CD8-positive, alpha-beta memory T cell (primary cell): ENCODE results near the gene DLG3. TPM values are rescaled to one million over a fixed set of nuclear protein-coding genes. Genes with fewer than 3 reads are reported as not detected.
A peak's percentile ranks its signal among the peaks of the same experiment; 100 is the strongest.

Experiments
- CTCF ChIA-PET: fragments of 350-600 bp; sonication (Branson Sonifier 250); formaldehyde crosslinking; loops from one replicate; lab custom pipeline; 2021; ENCODE audit warnings: antibody characterized with exemption; lab: Charles Lee
- POLR2A ChIA-PET: fragments of 350-600 bp; sonication (Branson Sonifier 250); formaldehyde crosslinking; loops from one replicate; lab custom pipeline; 2021; ENCODE audit warnings: antibody characterized with exemption; lab: Charles Lee
- DNase-seq, 5 donors: peaks; one replicate each; pipeline versions ENCODE4 v3.0.0 to v3.0.0-alpha.2; 2020 to 2022; ENCODE audit warnings: mixed read lengths in 1 of 5
- H3K27ac ChIP-seq: one replicate; pipeline ENCODE4 v1.7.0; 2013; ENCODE audit warnings: low read depth, mild to moderate bottlenecking, low read length, moderate library complexity
- H3K27me3 ChIP-seq: 2 replicates; pipeline ENCODE4 v1.7.0; 2013; ENCODE audit warnings: low read length, mild to moderate bottlenecking; ENCODE audit not compliant: insufficient read depth, poor library complexity, severe bottlenecking
- H3K36me3 ChIP-seq: 2 replicates; pipeline ENCODE4 v1.7.0; 2013; ENCODE audit warnings: mild to moderate bottlenecking, low read length, moderate library complexity; ENCODE audit not compliant: insufficient read depth
- H3K4me1 ChIP-seq: 2 replicates; pipeline ENCODE4 v1.7.0; 2013; ENCODE audit warnings: mild to moderate bottlenecking, low read length, moderate library complexity; ENCODE audit not compliant: insufficient read depth
- H3K4me3 ChIP-seq: 2 replicates; pipeline ENCODE4 v1.7.0; 2013; ENCODE audit warnings: mild to moderate bottlenecking, low read length
- H3K9me3 ChIP-seq: 2 replicates; pipeline ENCODE4 v1.7.0; 2013; ENCODE audit warnings: mild to moderate bottlenecking, low read length
- H3K27ac Mint-ChIP-seq, 8 donors: one replicate each; pipeline ENCODE4 v1.8.0; 2020 to 2021; ENCODE audit warnings: mixed read lengths in 8 of 8, mild to moderate bottlenecking in 6 of 8, inconsistent platforms in 3 of 8, moderate library complexity in 3 of 8
- H3K27me3 Mint-ChIP-seq, 2 donors: one replicate each; pipeline ENCODE4 v1.8.0; 2020 to 2021; ENCODE audit warnings: mixed read lengths in 2 of 2, mild to moderate bottlenecking in 1 of 2, moderate library complexity in 1 of 2
- H3K36me3 Mint-ChIP-seq, 3 donors: one replicate each; pipeline ENCODE4 v1.8.0; 2020 to 2021; ENCODE audit warnings: mixed read lengths in 3 of 3, inconsistent platforms in 1 of 3, mild to moderate bottlenecking in 1 of 3
- H3K4me1 Mint-ChIP-seq, 3 donors: one replicate each; pipeline ENCODE4 v1.8.0; 2020 to 2021; ENCODE audit warnings: mixed read lengths in 3 of 3, inconsistent platforms in 1 of 3, mild to moderate bottlenecking in 1 of 3
- H3K4me3 Mint-ChIP-seq, 7 donors: one replicate each; pipeline ENCODE4 v1.8.0; 2020 to 2021; ENCODE audit warnings: mixed read lengths in 7 of 7, mild to moderate bottlenecking in 6 of 7, moderate library complexity in 4 of 7, inconsistent platforms in 2 of 7
- H3K9me3 Mint-ChIP-seq, 5 donors: one replicate each; pipeline ENCODE4 v1.8.0; 2020 to 2022; ENCODE audit warnings: mixed read lengths in 5 of 5, mild to moderate bottlenecking in 3 of 5, moderate library complexity in 2 of 5, inconsistent platforms in 1 of 5
- polyA plus RNA-seq: library from polyadenylated mRNA; unstranded; fragments of 300-500 nt; fragmentation: Illumina TruSeq; gene quantifications from one replicate; pipeline ENCODE4 v1.2.3, GENCODE V29; 2021
- total RNA-seq, 2 experiments: library from RNA; stranded (reverse); gene quantifications; one replicate each; pipeline ENCODE4 v1.2.3, GENCODE V29; 2021

Gene DLG3
- total and polyA plus RNA-seq, 3 experiments from 2014 or later = 13.5 to 30.4 (median 28.1) TPM

DNA sequence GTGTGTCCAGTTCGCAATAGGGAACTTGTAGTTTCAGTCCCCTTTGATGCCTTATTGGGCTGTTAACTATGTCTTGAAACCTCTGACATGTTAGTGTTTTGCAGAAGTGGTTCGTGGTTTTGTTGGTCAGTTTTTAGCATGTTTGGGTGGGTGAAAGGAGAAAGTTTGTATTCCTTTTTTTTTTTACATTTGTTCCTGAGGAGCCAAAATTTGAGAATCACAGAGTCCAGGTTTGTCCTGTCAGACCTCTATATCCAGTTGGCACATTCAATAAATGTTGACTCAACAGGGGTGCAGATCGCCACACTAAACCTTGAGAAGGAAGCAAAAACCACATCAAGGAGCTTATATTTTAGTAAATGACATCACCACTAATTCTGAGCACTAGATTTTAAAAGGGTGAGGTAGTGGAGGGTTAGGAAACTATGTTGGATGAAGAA lies 26.2 kb downstream of the DLG3 start:
- Mint-ChIP-seq H3K4me1 (peaks cover 14 to 39% (median 16%) of the 10 kb centered on the region in 3 donors), H3K36me3 (peaks cover 0 to 31% (median 4%) of the 10 kb centered on the region in 3 donors), H3K4me3 (peak overlapping the region in 1 of 7 donors; percentile 7), H3K27me3 (peaks cover 0 to 7% of the 10 kb centered on the region in 2 donors), H3K9me3 (no peaks in the 10 kb centered on the region), H3K27ac (peak overlapping the region in 2 of 8 donors; percentile 5 to 14)
- ChIA-PET POLR2A (interaction anchor here (0.6 kb wide), 1 partner anchor 43 kb away, joined by 3 read pairs; no protein-coding TSS in a partner anchor), CTCF (no interaction called here)
- Histone ChIP-seq H3K27ac (no peak overlapping the region), H3K27me3 (no peaks in the 10 kb centered on the region), H3K36me3 (no peaks in the 10 kb centered on the region), H3K4me1 (peaks cover 6% of the 10 kb centered on the region), H3K9me3 (no peaks in the 10 kb centered on the region), H3K4me3 (no peak overlapping the region)
- no peak for DNase-seq

DNA sequence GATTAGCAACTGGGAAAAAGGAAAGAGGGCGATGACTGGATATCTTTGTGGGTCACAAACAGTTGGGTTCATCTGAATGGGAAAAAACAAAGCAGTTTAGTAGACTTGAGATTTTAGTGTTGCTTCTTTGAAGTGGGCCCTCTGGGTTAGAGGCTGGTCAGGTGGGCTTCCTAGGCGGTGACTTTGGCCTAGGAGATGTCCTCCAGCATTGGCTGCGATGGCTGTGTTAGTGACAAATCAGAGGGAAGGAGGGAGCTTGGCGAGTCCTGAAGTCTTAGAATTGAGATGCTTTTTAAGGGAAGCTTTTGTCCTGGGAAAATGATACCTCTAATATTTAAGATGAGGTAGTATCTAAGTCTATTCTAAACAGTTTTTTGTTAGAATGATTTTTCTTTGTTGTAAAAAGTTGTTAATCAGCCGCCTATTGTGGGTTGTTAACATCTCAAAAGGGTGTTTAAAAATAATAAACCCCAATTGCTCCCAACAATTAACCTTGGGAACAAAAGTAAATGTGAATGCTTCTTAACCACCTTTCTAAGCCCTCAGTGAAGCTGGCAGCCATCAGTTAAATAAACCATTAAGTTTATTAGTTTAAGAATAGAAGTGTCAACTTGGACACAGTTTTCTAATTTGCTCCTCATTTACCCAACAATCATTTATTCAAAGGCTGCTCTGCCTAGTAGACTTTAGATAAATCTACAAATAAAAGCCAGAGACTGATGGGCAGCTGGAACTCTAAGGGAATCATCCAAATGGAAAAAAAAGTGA lies 31.7 kb downstream of the DLG3 start:
- no peaks in the 10 kb centered on the region for H3K9me3 ChIP-seq
- H3K4me3 Mint-ChIP-seq = no peak overlapping the region
- H3K4me3 ChIP-seq = no peak overlapping the region
- no peak for DNase-seq
- no peaks in the 10 kb centered on the region for H3K36me3 ChIP-seq
- H3K27ac ChIP-seq = no peak overlapping the region
- no peaks in the 10 kb centered on the region for H3K9me3 Mint-ChIP-seq
- CTCF ChIA-PET = no interaction called here
- peaks cover 0 to 7% of the 10 kb centered on the region in 2 donors for H3K27me3 Mint-ChIP-seq
- H3K27me3 ChIP-seq = no peaks in the 10 kb centered on the region
- POLR2A ChIA-PET = no interaction called here
- H3K4me1 Mint-ChIP-seq = peaks cover 6 to 20% (median 7%) of the 10 kb centered on the region in 3 donors
- peak overlapping the region in 2 of 8 donors; percentile 14 to 29 for H3K27ac Mint-ChIP-seq
- H3K4me1 ChIP-seq = no peaks in the 10 kb centered on the region
- H3K36me3 Mint-ChIP-seq = peaks cover 0 to 45% (median 3%) of the 10 kb centered on the region in 3 donors

DNA sequence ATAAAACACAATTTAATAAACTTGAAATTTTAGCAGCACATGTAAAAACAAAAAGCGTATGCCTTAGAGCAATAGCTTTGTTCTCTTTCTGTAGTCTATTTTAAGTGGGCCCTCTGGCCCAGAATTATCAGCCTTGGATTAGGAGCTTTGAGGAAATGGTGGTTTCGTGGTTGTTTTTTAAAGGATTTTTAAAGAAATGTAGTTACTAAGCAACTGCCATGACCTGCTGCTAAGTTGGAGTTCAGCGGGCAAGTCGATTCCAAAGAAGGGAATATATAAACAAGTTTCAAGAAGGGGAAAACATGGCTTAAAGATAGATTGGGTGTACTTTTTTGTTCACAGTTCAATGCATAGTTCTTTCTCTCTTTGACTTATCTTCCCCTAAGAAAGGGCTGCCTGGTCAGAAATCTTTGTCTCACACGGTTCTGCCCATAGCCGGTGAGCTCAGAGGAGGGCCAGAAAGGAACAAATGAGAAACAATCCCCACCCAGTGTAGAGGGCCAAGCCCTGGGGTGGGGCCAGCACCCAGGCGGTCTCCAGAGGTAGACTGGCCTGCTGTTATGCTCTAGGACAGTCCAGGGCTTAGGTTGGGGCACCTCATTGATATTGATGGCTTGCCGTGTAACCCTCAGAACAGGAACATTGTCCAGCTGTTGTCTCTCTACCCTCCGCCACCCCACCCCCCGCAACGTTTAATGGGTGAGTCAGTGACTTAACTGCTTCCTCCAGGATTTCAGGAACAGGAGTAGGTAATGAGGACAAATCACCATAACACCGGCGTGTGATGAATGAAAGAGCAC lies 32.5 kb downstream of the DLG3 start:
- Histone ChIP-seq H3K4me1 (no peaks in the 10 kb centered on the region), H3K36me3 (no peaks in the 10 kb centered on the region), H3K27me3 (no peaks in the 10 kb centered on the region), H3K9me3 (no peaks in the 10 kb centered on the region), H3K27ac (no peak overlapping the region), H3K4me3 (no peak overlapping the region)
- CTCF ChIA-PET = no interaction called here
- no peak for DNase-seq
- POLR2A ChIA-PET = no interaction called here
- Mint-ChIP-seq H3K36me3 (peaks cover 0 to 48% (median 3%) of the 10 kb centered on the region in 3 donors), H3K9me3 (no peaks in the 10 kb centered on the region), H3K4me1 (peaks cover 0 to 14% (median 2%) of the 10 kb centered on the region in 3 donors), H3K27me3 (peaks cover 0 to 7% of the 10 kb centered on the region in 2 donors), H3K4me3 (no peak overlapping the region), H3K27ac (no peak overlapping the region)

DNA sequence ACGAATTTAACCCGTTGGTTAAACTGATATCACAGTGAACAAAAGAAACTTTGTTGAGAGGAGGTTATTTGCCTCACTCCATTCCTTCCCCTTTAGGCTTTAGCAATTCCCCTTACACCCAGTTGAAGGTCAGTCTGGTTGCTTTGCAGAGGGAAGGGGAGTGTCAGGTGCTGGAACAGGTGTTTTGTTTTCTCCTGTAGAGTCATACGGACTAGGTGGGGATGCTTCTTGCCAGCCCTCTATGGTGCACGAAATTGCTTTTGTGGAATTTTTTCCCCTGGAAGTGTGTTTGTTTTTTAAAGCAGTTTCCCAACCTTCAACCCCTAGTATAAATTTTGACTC lies 33.1 kb downstream of the DLG3 start:
- ChIA-PET CTCF (no interaction called here), POLR2A (no interaction called here)
- Histone ChIP-seq H3K4me3 (no peak overlapping the region), H3K27me3 (no peaks in the 10 kb centered on the region), H3K27ac (no peak overlapping the region), H3K4me1 (no peaks in the 10 kb centered on the region), H3K9me3 (no peaks in the 10 kb centered on the region), H3K36me3 (no peaks in the 10 kb centered on the region)
- DNase-seq = no peak
- no peak overlapping the region for H3K4me3 Mint-ChIP-seq
- no peak overlapping the region for H3K27ac Mint-ChIP-seq
- peaks cover 0 to 14% (median 2%) of the 10 kb centered on the region in 3 donors for H3K4me1 Mint-ChIP-seq
- peaks cover 0 to 7% of the 10 kb centered on the region in 2 donors for H3K27me3 Mint-ChIP-seq
- H3K9me3 Mint-ChIP-seq = no peaks in the 10 kb centered on the region
- H3K36me3 Mint-ChIP-seq = peaks cover 0 to 47% (median 3%) of the 10 kb centered on the region in 3 donors

DNA sequence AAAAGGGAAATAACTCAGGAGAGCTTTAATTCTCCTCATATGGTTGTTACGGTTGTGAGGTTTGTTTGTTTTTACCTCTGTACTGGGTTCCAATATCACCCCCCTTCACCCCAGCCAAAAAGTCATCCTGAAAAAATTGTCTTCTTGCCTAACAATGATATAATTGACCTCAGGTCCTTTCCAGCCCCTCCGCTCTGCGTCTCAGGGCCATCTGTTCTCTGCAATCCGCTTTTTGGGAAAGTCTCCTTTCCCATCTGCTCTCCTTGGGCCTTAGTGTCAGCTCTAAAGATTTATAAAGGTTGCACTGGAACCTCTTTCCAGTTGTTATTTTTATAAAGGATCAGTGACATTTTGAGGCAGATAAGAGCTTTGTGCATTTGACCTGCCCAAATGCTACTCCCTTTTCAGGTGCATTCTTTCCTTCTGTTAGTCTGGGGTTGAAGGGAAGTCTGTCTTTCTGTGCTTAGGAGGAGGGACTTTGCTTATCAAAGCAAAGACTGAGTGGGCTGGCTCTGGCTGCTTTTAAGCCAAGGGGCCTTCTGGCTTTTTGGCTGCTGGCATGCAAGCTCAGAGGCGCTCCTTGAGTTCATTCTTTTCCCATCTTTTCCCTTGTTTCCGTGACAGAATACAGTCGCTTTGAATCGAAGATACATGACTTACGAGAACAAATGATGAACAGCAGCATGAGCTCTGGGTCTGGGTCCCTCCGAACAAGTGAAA lies 34.1 kb downstream of the DLG3 start:
- POLR2A ChIA-PET = no interaction called here
- Histone ChIP-seq H3K27me3 (no peaks in the 10 kb centered on the region), H3K4me1 (no peaks in the 10 kb centered on the region), H3K9me3 (no peaks in the 10 kb centered on the region), H3K4me3 (no peak overlapping the region), H3K27ac (no peak overlapping the region), H3K36me3 (no peaks in the 10 kb centered on the region)
- CTCF ChIA-PET = no interaction called here
- Mint-ChIP-seq H3K36me3 (peaks cover 0 to 47% (median 0%) of the 10 kb centered on the region in 3 donors), H3K4me3 (no peak overlapping the region), H3K9me3 (no peaks in the 10 kb centered on the region), H3K4me1 (peaks cover 0 to 11% (median 2%) of the 10 kb centered on the region in 3 donors), H3K27me3 (peaks cover 0 to 4% of the 10 kb centered on the region in 2 donors), H3K27ac (no peak overlapping the region)
- no peak for DNase-seq

DNA sequence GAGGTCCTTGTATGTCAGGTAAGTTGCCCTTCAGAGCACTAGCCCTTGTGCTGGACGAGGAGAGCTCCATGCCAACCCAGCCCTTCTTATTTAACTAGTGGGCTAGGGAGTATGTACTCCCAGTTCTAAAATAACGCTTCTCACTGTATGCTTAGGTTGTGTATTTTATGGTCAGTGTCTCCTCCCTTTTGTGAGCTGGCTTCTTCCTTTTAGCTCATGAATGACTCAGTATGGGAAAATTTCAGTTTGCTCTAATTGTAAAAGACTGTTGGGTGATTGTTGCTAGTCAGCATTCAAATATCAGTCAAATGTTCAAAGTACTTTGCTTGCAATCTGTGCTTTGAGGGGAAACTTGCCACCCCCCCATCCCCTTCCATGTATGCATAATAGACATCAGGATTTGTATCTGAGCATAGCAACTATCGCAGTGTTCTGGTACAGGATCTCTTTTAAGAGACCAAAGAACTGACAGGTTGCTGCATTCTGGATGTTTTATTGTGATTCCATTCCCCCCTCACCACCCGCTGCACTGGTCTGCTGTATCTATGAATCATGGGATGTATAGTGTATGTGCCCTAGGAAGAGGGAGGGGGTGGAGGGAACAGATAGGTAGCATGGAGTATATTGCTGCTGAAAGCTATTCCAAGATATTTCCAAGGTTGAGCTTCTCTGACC lies 34.7 kb downstream of the DLG3 start:
- peaks cover 0 to 4% of the 10 kb centered on the region in 2 donors for H3K27me3 Mint-ChIP-seq
- H3K27ac ChIP-seq = no peak overlapping the region
- no peak for DNase-seq
- H3K4me1 ChIP-seq = no peaks in the 10 kb centered on the region
- no peak overlapping the region for H3K4me3 ChIP-seq
- H3K9me3 ChIP-seq = no peaks in the 10 kb centered on the region
- no peaks in the 10 kb centered on the region for H3K9me3 Mint-ChIP-seq
- H3K27ac Mint-ChIP-seq = peak overlapping the region in 3 of 8 donors; percentile 7 to 86 (median 18)
- H3K4me1 Mint-ChIP-seq = peaks cover 0 to 9% (median 2%) of the 10 kb centered on the region in 3 donors
- peaks cover 0 to 48% (median 0%) of the 10 kb centered on the region in 3 donors for H3K36me3 Mint-ChIP-seq
- no peak overlapping the region for H3K4me3 Mint-ChIP-seq
- ChIA-PET CTCF (no interaction called here), POLR2A (no interaction called here)
- no peaks in the 10 kb centered on the region for H3K36me3 ChIP-seq
- no peaks in the 10 kb centered on the region for H3K27me3 ChIP-seq

DNA sequence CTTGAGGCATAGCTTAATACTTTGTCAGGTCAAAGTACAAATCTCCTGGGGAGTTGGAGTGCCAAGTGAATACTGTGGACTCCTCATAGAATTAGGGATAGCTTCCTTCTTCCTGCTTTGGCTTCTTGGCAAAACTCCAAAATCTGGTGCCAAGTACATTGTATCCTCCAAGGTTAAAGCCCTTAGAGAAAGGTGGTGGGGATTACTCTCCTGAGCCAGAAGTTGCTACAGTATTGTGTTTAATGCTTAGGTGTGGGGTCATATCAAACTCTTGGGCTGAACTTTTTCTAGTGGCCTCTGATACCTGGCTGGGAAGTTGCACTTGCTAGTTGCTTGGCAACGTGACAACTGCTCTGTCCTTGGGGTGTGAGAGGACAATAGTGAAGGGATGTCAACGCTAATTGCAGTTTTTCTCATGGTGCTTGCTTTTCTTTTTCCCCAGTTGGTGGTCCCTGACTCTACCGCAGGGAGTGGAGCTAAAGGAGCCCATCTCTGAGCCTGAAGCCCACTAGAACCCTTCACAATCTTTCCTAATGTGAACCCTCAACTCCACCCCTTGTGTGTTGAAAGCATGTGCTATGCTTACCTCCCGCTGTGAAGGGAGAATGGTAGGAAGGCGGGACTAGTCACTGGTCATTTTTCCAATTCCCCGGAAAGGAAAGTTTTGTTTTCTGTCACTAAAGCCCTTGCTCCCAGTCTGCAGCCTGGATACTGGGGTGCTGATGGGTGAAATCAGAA lies 35.5 kb downstream of the DLG3 start:
- POLR2A ChIA-PET = no interaction called here
- peaks cover 0 to 4% of the 10 kb centered on the region in 2 donors for H3K27me3 Mint-ChIP-seq
- CTCF ChIA-PET = no interaction called here

More for the DNA sequence above, 35.5 kb downstream of the DLG3 start:
- DNase-seq = no peak
- Mint-ChIP-seq H3K9me3 (no peaks in the 10 kb centered on the region), H3K4me3 (no peak overlapping the region), H3K4me1 (peaks cover 0 to 9% (median 2%) of the 10 kb centered on the region in 3 donors), H3K27ac (no peak overlapping the region), H3K36me3 (peaks cover 0 to 54% (median 0%) of the 10 kb centered on the region in 3 donors)
- no peaks in the 10 kb centered on the region for H3K4me1 ChIP-seq
- H3K27me3 ChIP-seq = no peaks in the 10 kb centered on the region
- no peaks in the 10 kb centered on the region for H3K36me3 ChIP-seq
- H3K4me3 ChIP-seq = no peak overlapping the region
- H3K27ac ChIP-seq = no peak overlapping the region
- no peaks in the 10 kb centered on the region for H3K9me3 ChIP-seq
